H9 (cell line): Measurements from ENCODE around the gene DHX38. TPM values are rescaled to one million over a fixed set of nuclear protein-coding genes. Genes with fewer than 3 reads are reported as not detected.

Experiments
- DNase-seq: peaks from one replicate; pipeline ENCODE4 v3.0.0-alpha.2; 2017
- H2AFZ ChIP-seq: one replicate; pipeline ENCODE4 v1.6.1; 2013; ENCODE audit warnings: mild to moderate bottlenecking, low read length, control low read depth, moderate library complexity
- H2AK5ac ChIP-seq: 2 replicates; pipeline ENCODE4 v1.6.1; 2013; ENCODE audit warnings: low read length, control low read depth, mixed read lengths; ENCODE audit not compliant: insufficient read length
- H2BK120ac ChIP-seq: one replicate; pipeline ENCODE4 v1.6.1; 2013; ENCODE audit warnings: low read depth, mild to moderate bottlenecking, low read length, control low read depth, inconsistent platforms; ENCODE audit not compliant: poor library complexity, severe bottlenecking
- H2BK12ac ChIP-seq: 2 replicates; pipeline ENCODE4 v1.6.1; 2013; ENCODE audit warnings: low read length, control low read depth, mixed read lengths, low read depth; ENCODE audit not compliant: insufficient read length
- H2BK15ac ChIP-seq: 2 replicates; pipeline ENCODE4 v1.6.1; 2013; ENCODE audit warnings: low read depth, low read length, control low read depth
- H2BK20ac ChIP-seq: one replicate; pipeline ENCODE4 v1.6.1; 2013; ENCODE audit warnings: low read depth, mild to moderate bottlenecking, low read length, control low read depth, inconsistent platforms; ENCODE audit not compliant: poor library complexity, severe bottlenecking
- H2BK5ac ChIP-seq: 2 replicates; pipeline ENCODE4 v1.6.1; 2013; ENCODE audit warnings: low read length, control low read depth, mixed read lengths; ENCODE audit not compliant: insufficient read length
- H3K14ac ChIP-seq: 2 replicates; pipeline ENCODE4 v1.6.1; 2013; ENCODE audit warnings: low read length, control low read depth; ENCODE audit not compliant: insufficient read depth
- H3K18ac ChIP-seq: 2 replicates; pipeline ENCODE4 v1.6.1; 2013; ENCODE audit warnings: low read depth, mild to moderate bottlenecking, mixed read lengths, low read length, control low read depth; ENCODE audit not compliant: insufficient read length
- H3K23ac ChIP-seq: 2 replicates; pipeline ENCODE4 v1.6.1; 2013; ENCODE audit warnings: low read length, control low read depth, mixed read lengths, low read depth; ENCODE audit not compliant: insufficient read length
- H3K23me2 ChIP-seq: 2 replicates; pipeline ENCODE4 v1.6.1; 2013; ENCODE audit warnings: low read depth, mild to moderate bottlenecking, mixed read lengths, low read length, control low read depth; ENCODE audit not compliant: insufficient read length, poor library complexity, severe bottlenecking
- H3K27ac ChIP-seq: 2 replicates; pipeline ENCODE4 v1.5.1; 2013; ENCODE audit warnings: low read length, control low read depth, mixed read lengths, low read depth; ENCODE audit not compliant: insufficient read length
- H3K27me3 ChIP-seq: 2 replicates; pipeline ENCODE4 v1.6.1; 2013; ENCODE audit warnings: low read length, control low read depth, inconsistent platforms; ENCODE audit not compliant: insufficient read depth
- H3K4ac ChIP-seq: 2 replicates; pipeline ENCODE4 v1.6.1; 2013; ENCODE audit warnings: low read depth, mild to moderate bottlenecking, control low read depth, inconsistent platforms, low read length, moderate library complexity
- H3K4me1 ChIP-seq: 2 replicates; pipeline ENCODE4 v1.6.1; 2013; ENCODE audit warnings: low read length, control low read depth, inconsistent platforms; ENCODE audit not compliant: insufficient read depth
- H3K4me2 ChIP-seq: 2 replicates; pipeline ENCODE4 v1.6.1; 2013; ENCODE audit warnings: low read length, control low read depth, mixed read lengths; ENCODE audit not compliant: insufficient read length, insufficient read depth
- H3K56ac ChIP-seq: 2 replicates; pipeline ENCODE4 v1.6.1; 2013; ENCODE audit warnings: low read depth, mild to moderate bottlenecking, mixed read lengths, low read length, control low read depth; ENCODE audit not compliant: insufficient read length
- H3K79me1 ChIP-seq: 2 replicates; pipeline ENCODE4 v1.6.1; 2013; ENCODE audit warnings: low read depth, mild to moderate bottlenecking, moderate library complexity, low read length, control low read depth, inconsistent platforms; ENCODE audit not compliant: insufficient read depth, poor library complexity, severe bottlenecking
- H3K79me2 ChIP-seq: 2 replicates; pipeline ENCODE4 v1.6.1; 2013; ENCODE audit warnings: low read length, control low read depth, inconsistent platforms; ENCODE audit not compliant: insufficient read depth
- H3K9ac ChIP-seq: 2 replicates; pipeline ENCODE4 v1.6.1; 2013; ENCODE audit warnings: low read length, control low read depth, mixed read lengths; ENCODE audit not compliant: insufficient read length; ENCODE audit errors: extremely low read depth
- H3K9me3 ChIP-seq: one replicate; pipeline ENCODE4 v1.6.1; 2013; ENCODE audit warnings: low read depth, low read length, inconsistent platforms; ENCODE audit not compliant: control insufficient read depth
- H3T11ph ChIP-seq: one replicate; pipeline ENCODE4 v1.6.1; 2013; ENCODE audit warnings: mild to moderate bottlenecking, low read length, control low read depth, inconsistent platforms
- H4K20me1 ChIP-seq: one replicate; pipeline ENCODE4 v1.6.1; 2013; ENCODE audit not compliant: control insufficient read depth, insufficient read length, insufficient read depth
- H4K5ac ChIP-seq: 2 replicates; pipeline ENCODE4 v1.6.1; 2013; ENCODE audit warnings: low read depth, mild to moderate bottlenecking, mixed read lengths, low read length, control low read depth; ENCODE audit not compliant: insufficient read length
- H4K8ac ChIP-seq: replicated peaks from 2 replicates; pipeline ENCODE4 v1.6.1; 2013; ENCODE audit warnings: low read length, control low read depth, mixed read lengths, low read depth; ENCODE audit not compliant: insufficient read length
- H4K91ac ChIP-seq: 2 replicates; pipeline ENCODE4 v1.6.1; 2013; ENCODE audit warnings: low read depth, mild to moderate bottlenecking, moderate library complexity, mixed read lengths, low read length, control low read depth; ENCODE audit not compliant: insufficient read length
- H3K27ac Mint-ChIP-seq, 3 experiments: 2 replicates in 2 of 3; 3 replicates in 1 of 3; pipeline ENCODE4 v1.8.0; 2020 to 2021; ENCODE audit warnings: mixed read lengths in 3 of 3, mild to moderate bottlenecking in 1 of 3, moderate library complexity in 1 of 3
- H3K27me3 Mint-ChIP-seq: 2 replicates; pipeline ENCODE4 v1.8.0; 2021; ENCODE audit warnings: low read depth, mild to moderate bottlenecking, moderate library complexity, mixed read lengths
- H3K36me3 Mint-ChIP-seq, 3 experiments: 2 replicates in 2 of 3; 3 replicates in 1 of 3; pipeline ENCODE4 v1.8.0; 2020 to 2021; ENCODE audit warnings: low read depth in 3 of 3, mixed read lengths in 3 of 3; ENCODE audit not compliant: insufficient read depth in 1 of 3
- H3K4me1 Mint-ChIP-seq, 2 experiments: 2 replicates each; pipeline ENCODE4 v1.8.0; 2020; ENCODE audit warnings: mixed read lengths in 2 of 2
- H3K4me3 Mint-ChIP-seq, 2 experiments: 2 replicates in 1 of 2; 3 replicates in 1 of 2; pipeline ENCODE4 v1.8.0; 2020 to 2021; ENCODE audit warnings: mild to moderate bottlenecking in 2 of 2, mixed read lengths in 2 of 2, moderate library complexity in 1 of 2
- H3K9me3 Mint-ChIP-seq, 2 experiments: 2 replicates in 1 of 2; 3 replicates in 1 of 2; pipeline ENCODE4 v1.8.0; 2020; ENCODE audit warnings: mild to moderate bottlenecking in 2 of 2, mixed read lengths in 2 of 2, moderate library complexity in 1 of 2
- CTCF ChIP-seq: fragments of 200-600 bp; sonication (generic); conservative IDR thresholded peaks from 3 replicates; pipeline ENCODE4 v1.8.0; 2021; ENCODE audit warnings: antibody characterized with exemption, mild to moderate bottlenecking
- WGBS: extraction: QIAGEN DNeasy Blood & Tissue Kit; methylation state at CpG from one replicate; pipeline ENCODE4 v1.1.7; 2013; ENCODE audit warnings: missing lambda C conversion rate, low lambda C conversion rate, mixed read lengths; ENCODE audit not compliant: insufficient read length; ENCODE audit errors: extremely low coverage; 5-methylcytosine and 5-hydroxymethylcytosine counted together
- total RNA-seq: library from RNA; stranded (reverse); gene quantifications from 2 replicates; pipeline ENCODE4 v1.2.1, GENCODE V29; 2021

Gene DHX38
- total RNA-seq, 1 experiment from 2014 or later, result 60.5 TPM

GRCh38 chr16:72064361-72064894, 29.2 kb upstream of the DHX38 start:
- H3K27me3 ChIP-seq, result no peaks in the 10 kb centered on the region
- no peak overlapping the region for H2BK12ac ChIP-seq
- Mint-ChIP-seq H3K36me3 (no peaks in the 10 kb centered on the region), H3K4me3 (no peak overlapping the region), H3K27me3 (peaks cover 12% of the 10 kb centered on the region; the same call in 1 of the 2 replicates), H3K27ac (no peak overlapping the region), H3K9me3 (peaks cover 0 to 3% of the 10 kb centered on the region in 2 experiments; a peak in 2 of 5 replicates), H3K4me1 (peaks cover 0 to 3% of the 10 kb centered on the region in 2 experiments; a peak in 1 of 4 replicates)
- H3T11ph ChIP-seq, result no peak overlapping the region
- H3K4me1 ChIP-seq, result no peaks in the 10 kb centered on the region
- no peak for TF ChIP-seq CTCF
- H3K56ac ChIP-seq, result no peak overlapping the region
- H3K14ac ChIP-seq, result no peak overlapping the region
- no peak overlapping the region for H3K18ac ChIP-seq
- H2BK20ac ChIP-seq, result no peak overlapping the region
- no peak for DNase-seq
- H3K23me2 ChIP-seq, result no peaks in the 10 kb centered on the region
- no peak overlapping the region for H2BK5ac ChIP-seq
- no peaks in the 10 kb centered on the region for H3K79me2 ChIP-seq
- H3K9ac ChIP-seq, result no peak overlapping the region
- no peaks in the 10 kb centered on the region for H3K79me1 ChIP-seq
- no peak overlapping the region for H2BK120ac ChIP-seq
- no peak overlapping the region for H4K8ac ChIP-seq
- H3K4ac ChIP-seq, result no peak overlapping the region
- no peaks in the 10 kb centered on the region for H3K9me3 ChIP-seq
- no peaks in the 10 kb centered on the region for H4K20me1 ChIP-seq
- no peak overlapping the region for H3K4me2 ChIP-seq
- H4K91ac ChIP-seq, result no peak overlapping the region
- no peak overlapping the region for H3K23ac ChIP-seq
- no peak overlapping the region for H2AFZ ChIP-seq
- no peak overlapping the region for H4K5ac ChIP-seq
- H2AK5ac ChIP-seq, result no peak overlapping the region
- WGBS, result no CpG with 5 or more reads among the region's 10 CpGs
- no peak overlapping the region for H3K27ac ChIP-seq
- H2BK15ac ChIP-seq, result no peak overlapping the region
